Astrocyte (in vitro differentiated cells and primary cell): Measurements from ENCODE around the gene PTPRT. TPM values are rescaled to one million over a fixed set of nuclear protein-coding genes. Genes with fewer than 3 reads are reported as not detected.
"Not testable (repeated sequence)": the region's sequence is repeated elsewhere in the genome, so short reads cannot be mapped to it uniquely, and the experiment has no call there.

Experiments used
- DNase-seq: peaks from one replicate; pipeline ENCODE4 v3.0.0-alpha.2; 2010; ENCODE audit warnings: low read depth
- FAIRE-seq: peaks from 2 replicates; lab custom pipeline; 2011; peaks lifted over from hg19 to GRCh38; lab: Jason Lieb, UNC
- H2AFZ ChIP-seq: 2 replicates; pipeline ENCODE4 v1.6.0; 2012; ENCODE audit warnings: low read depth, low read length, inconsistent platforms
- H3K27ac ChIP-seq: 2 replicates; pipeline ENCODE4 v1.5.1; 2011; ENCODE audit warnings: low read depth, low read length, inconsistent platforms
- H3K27me3 ChIP-seq: 2 replicates; pipeline ENCODE4 v1.6.0; 2011; ENCODE audit warnings: low read length, inconsistent platforms; ENCODE audit not compliant: insufficient read depth
- H3K36me3 ChIP-seq: 2 replicates; pipeline ENCODE4 v1.5.1; 2011; ENCODE audit warnings: low read length, inconsistent platforms; ENCODE audit not compliant: insufficient read depth
- H3K4me1 ChIP-seq: 2 replicates; pipeline ENCODE4 v1.5.1; 2011; ENCODE audit warnings: low read length, inconsistent platforms; ENCODE audit not compliant: insufficient read depth
- H3K4me2 ChIP-seq: 2 replicates; pipeline ENCODE4 v1.6.0; 2012; ENCODE audit warnings: low read length, inconsistent platforms
- H3K4me3 ChIP-seq: 2 replicates; pipeline ENCODE4 v1.5.1; 2011; ENCODE audit warnings: low read depth, mild to moderate bottlenecking, low read length, inconsistent platforms; ENCODE audit not compliant: insufficient read depth
- H3K79me2 ChIP-seq: 2 replicates; pipeline ENCODE4 v1.6.0; 2012; ENCODE audit warnings: mild to moderate bottlenecking, low read length, inconsistent platforms; ENCODE audit not compliant: insufficient read depth
- H3K9ac ChIP-seq: 2 replicates; pipeline ENCODE4 v1.6.0; 2012; ENCODE audit warnings: mild to moderate bottlenecking, low read length, inconsistent platforms
- H3K9me3 ChIP-seq: 2 replicates; pipeline ENCODE4 v1.5.1; 2012; ENCODE audit warnings: low read depth, mild to moderate bottlenecking, low read length, inconsistent platforms; ENCODE audit not compliant: insufficient read depth
- H4K20me1 ChIP-seq: 2 replicates; pipeline ENCODE4 v1.6.0; 2012; ENCODE audit warnings: low read length, inconsistent platforms; ENCODE audit not compliant: insufficient read depth
- H3K27ac Mint-ChIP-seq: one replicate; pipeline ENCODE4 v1.8.0; 2021; ENCODE audit warnings: mild to moderate bottlenecking, mixed read lengths; ENCODE audit not compliant: unreplicated experiment
- H3K27me3 Mint-ChIP-seq: one replicate; pipeline ENCODE4 v1.8.0; 2021; ENCODE audit warnings: low read depth, mixed read lengths; ENCODE audit not compliant: unreplicated experiment
- H3K36me3 Mint-ChIP-seq: one replicate; pipeline ENCODE4 v1.8.0; 2021; ENCODE audit warnings: low read depth, mixed read lengths; ENCODE audit not compliant: unreplicated experiment
- H3K4me1 Mint-ChIP-seq: one replicate; pipeline ENCODE4 v1.8.0; 2021; ENCODE audit warnings: low read depth, mixed read lengths; ENCODE audit not compliant: unreplicated experiment
- H3K4me3 Mint-ChIP-seq: one replicate; pipeline ENCODE4 v1.8.0; 2021; ENCODE audit warnings: mild to moderate bottlenecking, moderate library complexity, mixed read lengths; ENCODE audit not compliant: unreplicated experiment
- H3K9me3 Mint-ChIP-seq: one replicate; pipeline ENCODE4 v1.8.0; 2021; ENCODE audit warnings: mild to moderate bottlenecking, mixed read lengths; ENCODE audit not compliant: unreplicated experiment
- EZH2 ChIP-seq: IDR thresholded peaks from 2 replicates; pipeline ENCODE4 v1.6.1; 2012; ENCODE audit warnings: mild to moderate bottlenecking, low read length, inconsistent platforms; ENCODE audit not compliant: insufficient read depth
- total RNA-seq: library from RNA; stranded (reverse); gene quantifications from 2 replicates; pipeline ENCODE4 v1.2.1, GENCODE V29; 2021
- TF ChIP-seq, protein P1 (sequence below): IDR thresholded peaks from 2 replicates; pipeline ENCODE4 v1.5.1; 2011; ENCODE audit warnings: low read depth, mild to moderate bottlenecking, inconsistent platforms, low read length, moderate library complexity; ENCODE audit not compliant: insufficient read depth

Gene PTPRT
- total RNA-seq, 1 donor from 2014 or later = 0.25 TPM

- no peak overlapping the region for H3K4me3 ChIP-seq
- Mint-ChIP-seq H3K27ac (no peak overlapping the region), H3K9me3 (peaks cover 4% of the 10 kb centered on the region), H3K4me1 (no peaks in the 10 kb centered on the region), H3K27me3 (no peaks in the 10 kb centered on the region), H3K4me3 (no peak overlapping the region), H3K36me3 (no peaks in the 10 kb centered on the region)
- no peaks in the 10 kb centered on the region for H3K27me3 ChIP-seq
- no peak overlapping the region for H2AFZ ChIP-seq
- no peaks in the 10 kb centered on the region for H3K36me3 ChIP-seq
- FAIRE-seq (no peak), DNase-seq (no peak)
- H3K27ac ChIP-seq = no peak overlapping the region
- H3K4me1 ChIP-seq = no peaks in the 10 kb centered on the region
- no peak overlapping the region for H3K4me2 ChIP-seq
- H3K9me3 ChIP-seq = peaks cover 4% of the 10 kb centered on the region
- no peaks in the 10 kb centered on the region for H4K20me1 ChIP-seq
- H3K9ac ChIP-seq = no peak overlapping the region
- no peaks in the 10 kb centered on the region for H3K79me2 ChIP-seq
- no peak for TF ChIP-seq EZH2
- TF ChIP-seq, protein P1, sequence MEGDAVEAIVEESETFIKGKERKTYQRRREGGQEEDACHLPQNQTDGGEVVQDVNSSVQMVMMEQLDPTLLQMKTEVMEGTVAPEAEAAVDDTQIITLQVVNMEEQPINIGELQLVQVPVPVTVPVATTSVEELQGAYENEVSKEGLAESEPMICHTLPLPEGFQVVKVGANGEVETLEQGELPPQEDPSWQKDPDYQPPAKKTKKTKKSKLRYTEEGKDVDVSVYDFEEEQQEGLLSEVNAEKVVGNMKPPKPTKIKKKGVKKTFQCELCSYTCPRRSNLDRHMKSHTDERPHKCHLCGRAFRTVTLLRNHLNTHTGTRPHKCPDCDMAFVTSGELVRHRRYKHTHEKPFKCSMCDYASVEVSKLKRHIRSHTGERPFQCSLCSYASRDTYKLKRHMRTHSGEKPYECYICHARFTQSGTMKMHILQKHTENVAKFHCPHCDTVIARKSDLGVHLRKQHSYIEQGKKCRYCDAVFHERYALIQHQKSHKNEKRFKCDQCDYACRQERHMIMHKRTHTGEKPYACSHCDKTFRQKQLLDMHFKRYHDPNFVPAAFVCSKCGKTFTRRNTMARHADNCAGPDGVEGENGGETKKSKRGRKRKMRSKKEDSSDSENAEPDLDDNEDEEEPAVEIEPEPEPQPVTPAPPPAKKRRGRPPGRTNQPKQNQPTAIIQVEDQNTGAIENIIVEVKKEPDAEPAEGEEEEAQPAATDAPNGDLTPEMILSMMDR = no peak
Observed at GRCh38 chr20:42906120-42906519, 283.6 kb downstream of the PTPRT start.

DNA sequence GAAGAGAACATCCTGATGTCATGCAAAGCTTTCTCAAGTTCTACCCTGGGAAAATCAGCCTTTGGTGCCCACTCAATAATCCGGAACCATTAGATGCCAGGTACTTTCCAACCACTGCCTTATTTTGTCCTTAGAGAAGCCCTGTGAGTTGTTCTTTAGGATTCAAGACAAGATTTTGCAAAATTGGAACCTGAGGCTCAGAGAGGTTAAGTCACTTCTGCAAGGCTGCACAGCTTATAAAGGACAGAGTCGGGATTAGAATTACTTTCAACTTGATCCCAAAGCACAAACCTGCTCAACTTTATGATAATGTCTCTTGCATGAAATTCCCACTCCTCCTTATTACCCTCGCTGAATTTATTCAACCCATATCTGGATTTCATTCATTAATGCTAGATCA is 287.2 kb downstream of the PTPRT start:
- FAIRE-seq (no peak), DNase-seq (no peak)
- H3K27me3 ChIP-seq = no peaks in the 10 kb centered on the region
- H3K4me1 ChIP-seq = no peaks in the 10 kb centered on the region
- no peaks in the 10 kb centered on the region for H3K4me1 Mint-ChIP-seq
- H3K9me3 Mint-ChIP-seq = peaks cover 5% of the 10 kb centered on the region
- no peak overlapping the region for H3K9ac ChIP-seq
- H3K4me3 ChIP-seq = no peak overlapping the region
- no peaks in the 10 kb centered on the region for H4K20me1 ChIP-seq
- no peak overlapping the region for H3K4me3 Mint-ChIP-seq
- TF ChIP-seq, protein P1 = no peak
- no peak for TF ChIP-seq EZH2
- peaks cover 4% of the 10 kb centered on the region for H3K9me3 ChIP-seq
- no peak overlapping the region for H3K27ac Mint-ChIP-seq
- no peaks in the 10 kb centered on the region for H3K79me2 ChIP-seq
- H3K27ac ChIP-seq = no peak overlapping the region
- no peak overlapping the region for H3K4me2 ChIP-seq
- H2AFZ ChIP-seq = no peak overlapping the region
- no peaks in the 10 kb centered on the region for H3K36me3 ChIP-seq
- no peaks in the 10 kb centered on the region for H3K36me3 Mint-ChIP-seq
- H3K27me3 Mint-ChIP-seq = peaks cover 2% of the 10 kb centered on the region

GRCh38 chr20:42901689-42902440 is 287.8 kb downstream of the PTPRT start:
- no peaks in the 10 kb centered on the region for H3K36me3 ChIP-seq
- peaks cover 2% of the 10 kb centered on the region for H3K27me3 Mint-ChIP-seq
- H3K27me3 ChIP-seq = no peaks in the 10 kb centered on the region
- H3K9ac ChIP-seq = no peak overlapping the region
- no peak for FAIRE-seq
- no peak overlapping the region for H3K4me3 Mint-ChIP-seq
- TF ChIP-seq, protein P1 = no peak
- no peak for TF ChIP-seq EZH2
- peaks cover 7% of the 10 kb centered on the region for H3K9me3 Mint-ChIP-seq
- no peaks in the 10 kb centered on the region for H4K20me1 ChIP-seq
- DNase-seq = no peak
- no peak overlapping the region for H3K27ac Mint-ChIP-seq
- no peak overlapping the region for H3K4me2 ChIP-seq
- no peak overlapping the region for H3K27ac ChIP-seq
- no peaks in the 10 kb centered on the region for H3K36me3 Mint-ChIP-seq
- no peak overlapping the region for H2AFZ ChIP-seq
- H3K9me3 ChIP-seq = peaks cover 4% of the 10 kb centered on the region
- no peaks in the 10 kb centered on the region for H3K4me1 ChIP-seq
- no peaks in the 10 kb centered on the region for H3K4me1 Mint-ChIP-seq
- no peaks in the 10 kb centered on the region for H3K79me2 ChIP-seq
- no peak overlapping the region for H3K4me3 ChIP-seq

GRCh38 chr20:42900764-42901163 is 288.9 kb downstream of the PTPRT start:
- not testable (repeated sequence) for H3K4me3 ChIP-seq, H3K4me2 ChIP-seq, H2AFZ ChIP-seq, H3K9me3 ChIP-seq, H3K27me3 ChIP-seq, DNase-seq, H3K4me1 ChIP-seq, H4K20me1 ChIP-seq, H3K27ac ChIP-seq, H3K36me3 Mint-ChIP-seq, H3K4me1 Mint-ChIP-seq, FAIRE-seq, H3K4me3 Mint-ChIP-seq, H3K27me3 Mint-ChIP-seq, H3K9ac ChIP-seq, H3K9me3 Mint-ChIP-seq, H3K27ac Mint-ChIP-seq, H3K36me3 ChIP-seq, H3K79me2 ChIP-seq
